KOPT-K1 (cell line): Measurements from ENCODE around the gene ZXDC.

ENCODE experiments used
- H3K27ac ChIP-seq: fragments of 200-600 bp; sonication (generic); 2 replicates; pipeline ENCODE4 v1.5.1; 2016; ENCODE audit warnings: antibody characterized with exemption, mild to moderate bottlenecking, low read depth, low read length; ENCODE audit not compliant: poor library complexity, severe bottlenecking
- H3K36me3 ChIP-seq: fragments of 200-600 bp; sonication (generic); 2 replicates; pipeline ENCODE4 v1.5.1; 2017; ENCODE audit warnings: antibody characterized with exemption, mild to moderate bottlenecking, low read length, moderate library complexity; ENCODE audit not compliant: insufficient read depth
- H3K9me3 ChIP-seq: fragments of 200-600 bp; sonication (generic); 2 replicates; pipeline ENCODE4 v1.5.1; 2017; ENCODE audit warnings: antibody characterized with exemption, low read length, mild to moderate bottlenecking; ENCODE audit not compliant: insufficient read depth, poor library complexity, severe bottlenecking

The ZXDC gene

DNA sequence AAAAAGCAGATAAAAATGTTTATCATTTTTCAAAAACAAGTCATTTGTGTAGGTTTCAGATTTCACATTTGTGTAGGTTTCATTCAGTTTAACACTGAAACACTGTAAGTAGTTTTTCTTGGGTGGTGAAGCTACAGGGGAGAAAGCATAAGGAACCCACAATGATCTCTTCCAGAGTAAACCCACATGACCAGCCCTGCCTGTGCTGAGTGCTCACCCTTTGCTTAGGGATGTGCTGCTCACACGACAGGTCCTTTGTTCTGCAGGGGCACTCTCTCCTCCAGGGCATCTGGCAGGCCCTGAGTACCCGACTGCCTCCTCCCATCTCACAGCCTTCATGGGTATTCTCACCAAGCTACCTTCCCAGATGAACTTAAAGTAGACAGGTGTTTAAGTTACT lies 28.9 kb downstream of the ZXDC start:
- H3K9me3 ChIP-seq, result no peaks in the 10 kb centered on the region
- H3K27ac ChIP-seq, result no peak overlapping the region
- H3K36me3 ChIP-seq, result peaks cover 72% of the 10 kb centered on the region

DNA sequence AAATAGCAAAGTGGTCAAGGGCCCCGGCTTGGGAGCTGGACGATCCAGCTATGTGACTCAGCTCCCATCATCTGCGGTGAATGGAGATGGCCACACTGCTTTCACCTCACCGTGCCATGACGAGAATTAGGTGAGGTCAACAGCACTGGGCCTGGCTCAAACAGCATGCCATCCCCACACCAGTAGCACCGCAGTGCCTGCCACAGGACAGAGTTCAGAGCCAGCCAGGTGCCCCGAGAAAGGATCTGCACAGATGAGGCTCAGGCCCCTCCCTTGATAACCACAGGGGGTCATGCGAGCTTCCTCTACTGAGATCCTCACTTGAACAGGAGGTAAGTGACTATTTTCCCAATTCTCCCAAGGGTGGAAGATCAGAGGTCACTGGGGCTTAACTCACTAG lies 29.4 kb downstream of the ZXDC start:
- Histone ChIP-seq H3K36me3 (peaks cover 72% of the 10 kb centered on the region), H3K9me3 (no peaks in the 10 kb centered on the region), H3K27ac (no peak overlapping the region)

DNA sequence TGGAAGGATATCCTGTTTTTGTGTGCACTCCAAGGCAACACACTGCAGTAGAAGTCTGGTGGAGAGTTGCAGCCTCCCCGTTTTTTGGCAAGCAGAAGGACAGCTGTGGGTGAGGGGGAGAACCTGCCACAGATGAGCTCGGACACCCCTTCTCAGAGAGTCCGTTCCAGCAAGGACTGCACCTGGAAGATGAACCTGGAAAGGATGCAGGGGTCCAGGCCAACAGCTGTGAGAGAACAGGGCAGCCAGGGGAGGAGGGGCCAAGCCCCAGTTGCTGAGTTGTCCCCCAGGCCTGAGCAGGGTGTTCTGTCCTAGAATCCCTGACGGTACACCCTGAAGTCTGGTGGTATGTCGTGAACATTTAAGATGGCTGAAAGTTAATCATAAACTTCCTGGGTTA lies 30.2 kb downstream of the ZXDC start:
- peaks cover 72% of the 10 kb centered on the region for H3K36me3 ChIP-seq
- no peaks in the 10 kb centered on the region for H3K9me3 ChIP-seq
- H3K27ac ChIP-seq, result no peak overlapping the region

DNA sequence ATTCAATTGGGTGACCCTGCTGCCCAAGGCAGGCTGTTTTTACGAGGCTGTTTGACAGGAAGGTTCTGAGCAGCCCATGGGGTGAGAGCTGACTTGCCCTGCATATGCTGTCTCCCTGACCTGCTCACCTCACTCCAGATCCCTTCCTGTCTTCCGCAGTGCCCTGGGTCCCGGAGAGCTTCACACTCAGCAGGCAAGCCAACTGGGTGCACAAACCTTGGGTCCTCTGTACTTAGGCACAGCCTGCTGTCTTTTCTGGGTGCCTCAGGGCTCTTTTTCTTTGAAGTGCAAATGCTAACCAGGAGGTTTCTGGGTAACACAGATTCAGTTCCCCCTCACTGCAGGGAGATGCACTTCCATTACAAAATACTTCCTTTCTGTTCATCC lies 32.8 kb downstream of the ZXDC start:
- Histone ChIP-seq H3K27ac (no peak overlapping the region), H3K9me3 (no peaks in the 10 kb centered on the region), H3K36me3 (peaks cover 74% of the 10 kb centered on the region)

DNA sequence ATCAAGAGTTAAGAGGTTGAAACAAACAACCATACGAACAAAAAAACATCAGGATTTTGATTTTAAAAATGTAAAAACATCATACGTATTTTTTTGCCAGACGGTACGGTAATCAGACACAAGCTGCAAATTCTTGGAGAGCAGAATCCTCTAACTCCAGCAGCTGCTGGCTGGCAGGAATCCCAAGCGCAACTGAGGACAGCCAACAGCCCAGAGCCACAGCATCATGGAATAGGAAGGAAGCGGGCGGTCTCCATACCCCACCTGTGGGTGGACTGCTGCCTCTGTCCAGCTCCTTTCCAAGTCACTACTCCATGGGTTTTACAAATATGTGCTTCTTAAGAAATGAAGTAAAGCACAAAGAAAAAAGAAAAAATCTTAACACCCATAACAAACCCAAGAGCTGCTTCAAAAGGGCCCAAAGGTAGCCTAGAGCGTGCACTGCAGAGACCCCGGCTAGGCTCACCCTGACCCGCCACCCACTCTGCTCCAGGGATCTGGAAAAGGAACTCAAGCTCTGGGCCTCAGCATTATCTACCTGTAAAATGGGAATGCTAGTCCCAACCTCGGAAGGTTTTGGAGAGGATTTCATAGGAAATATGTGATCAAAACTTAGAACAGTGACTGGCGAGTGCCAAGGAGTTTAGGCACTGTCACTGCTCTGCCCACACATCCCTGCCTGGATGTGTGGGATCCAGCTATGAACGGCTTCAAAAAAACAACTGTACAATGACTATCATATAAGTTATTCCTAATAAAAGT lies 33.4 kb downstream of the ZXDC start:
- peaks cover 74% of the 10 kb centered on the region for H3K36me3 ChIP-seq
- H3K9me3 ChIP-seq, result no peaks in the 10 kb centered on the region
- no peak overlapping the region for H3K27ac ChIP-seq

DNA sequence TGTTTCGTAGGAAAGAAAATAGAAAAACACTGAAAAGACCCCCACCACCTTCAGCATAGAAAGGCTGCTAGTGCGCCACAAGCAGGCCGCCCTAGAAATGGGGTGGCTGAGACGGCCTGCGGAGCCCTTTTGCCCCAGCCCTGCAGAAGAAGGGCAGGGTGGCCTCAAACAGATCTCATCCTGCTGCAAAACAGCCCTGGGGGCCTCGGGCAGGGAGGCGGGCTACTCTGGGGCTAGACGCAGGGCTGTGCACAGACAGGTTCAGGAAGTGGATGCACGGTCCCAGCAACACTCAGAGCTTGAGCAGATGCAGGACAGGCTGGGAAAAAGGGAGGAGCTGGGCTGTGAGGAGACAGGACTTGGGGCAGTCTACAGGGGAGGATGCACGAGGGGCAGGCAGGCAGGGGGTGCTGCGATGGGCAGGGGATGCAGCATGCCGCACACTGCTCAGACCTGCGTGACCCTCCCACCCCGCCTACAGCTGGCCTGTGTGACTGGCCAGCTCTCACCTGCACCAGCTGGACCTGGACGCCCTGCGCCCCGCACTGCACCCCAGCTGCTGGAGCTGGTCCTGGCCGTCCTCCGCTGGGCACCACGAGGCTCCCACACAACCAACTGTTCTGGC lies 34.3 kb downstream of the ZXDC start:
- no peaks in the 10 kb centered on the region for H3K9me3 ChIP-seq
- H3K36me3 ChIP-seq, result peaks cover 81% of the 10 kb centered on the region
- H3K27ac ChIP-seq, result no peak overlapping the region

DNA sequence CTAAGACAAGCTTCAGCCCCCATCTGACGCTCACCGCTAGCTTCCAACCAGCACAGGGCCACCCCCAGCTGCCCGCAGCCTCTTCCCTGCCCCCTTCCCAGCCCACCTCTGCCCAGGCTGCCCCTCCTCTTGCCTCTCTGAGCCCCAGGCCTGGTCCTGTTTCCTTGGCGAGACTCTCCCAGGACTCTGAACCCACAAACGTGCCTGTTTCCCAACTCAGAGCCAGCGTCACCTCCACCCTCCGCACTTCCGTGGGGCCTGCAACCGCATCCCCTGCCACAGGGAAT lies 35.0 kb downstream of the ZXDC start:
- H3K27ac ChIP-seq, result no peak overlapping the region
- H3K9me3 ChIP-seq, result no peaks in the 10 kb centered on the region
- H3K36me3 ChIP-seq, result peaks cover 80% of the 10 kb centered on the region

DNA sequence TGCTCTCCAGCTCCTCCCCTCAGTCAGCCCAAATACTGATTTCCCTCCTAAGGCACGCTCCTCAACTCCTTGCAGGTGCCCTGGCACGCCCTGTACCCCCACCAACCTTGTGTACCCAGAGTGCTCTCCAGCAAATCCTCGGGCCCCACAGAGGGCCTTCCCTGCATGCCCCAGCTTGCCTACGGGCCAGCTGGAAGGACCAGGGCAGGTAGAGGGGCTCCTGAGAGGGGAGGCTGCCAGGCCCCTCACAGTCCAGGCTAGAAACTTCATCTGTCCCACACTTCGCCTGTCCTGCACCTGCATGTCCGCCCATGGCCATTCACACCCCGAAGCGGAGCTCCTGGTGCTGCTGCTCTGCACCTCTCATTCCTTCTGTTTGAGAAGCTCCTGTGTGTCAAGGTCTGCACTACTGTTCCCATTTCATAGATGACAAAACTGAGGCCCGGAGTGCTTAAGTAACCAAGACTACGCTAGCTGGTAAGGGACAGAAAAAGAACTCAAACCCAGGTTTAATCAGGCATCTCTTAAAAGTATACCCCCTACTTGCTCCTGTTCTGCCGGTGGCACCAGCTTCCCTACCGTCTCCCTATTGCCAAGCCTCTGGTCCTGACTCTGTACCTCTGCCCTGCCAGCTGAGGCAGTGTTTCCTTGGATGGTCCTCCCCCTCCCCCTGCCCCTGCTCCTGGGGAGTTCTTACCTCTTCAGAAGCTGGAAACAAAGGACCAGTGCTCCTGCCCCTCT lies 35.6 kb downstream of the ZXDC start:
- Histone ChIP-seq H3K36me3 (peaks cover 75% of the 10 kb centered on the region), H3K9me3 (no peaks in the 10 kb centered on the region), H3K27ac (no peak overlapping the region)

DNA sequence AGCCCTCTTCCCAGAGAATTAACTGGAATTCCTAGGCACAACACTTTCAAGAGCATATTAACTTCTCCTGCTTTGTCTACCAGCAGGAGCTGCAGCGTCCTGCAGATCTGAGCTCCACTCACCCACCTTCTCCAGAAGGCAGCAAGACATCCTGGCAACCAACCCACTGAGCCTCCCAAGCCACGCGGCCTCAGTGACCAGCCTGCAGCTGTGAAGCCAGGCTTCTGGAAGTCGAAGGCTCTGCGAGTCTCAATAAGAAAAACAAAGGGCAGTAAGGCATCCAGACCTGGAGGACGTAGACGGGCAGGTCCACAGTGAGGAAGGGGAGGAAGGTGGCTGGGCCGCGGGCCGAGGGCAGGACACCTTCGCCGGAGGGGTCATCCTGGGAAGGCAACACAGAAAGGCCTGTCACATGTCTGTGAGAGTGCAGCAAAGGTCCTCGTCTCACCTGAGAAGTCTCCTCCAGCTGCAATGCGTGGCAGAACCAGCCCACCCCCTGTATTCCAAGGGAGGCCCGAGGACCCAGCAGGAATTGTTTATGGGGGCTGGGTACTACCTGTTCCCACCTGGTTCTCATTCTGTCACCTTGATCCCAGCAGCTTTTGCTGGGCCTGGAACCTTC lies 36.2 kb downstream of the ZXDC start:
- no peaks in the 10 kb centered on the region for H3K9me3 ChIP-seq
- no peak overlapping the region for H3K27ac ChIP-seq
- peaks cover 72% of the 10 kb centered on the region for H3K36me3 ChIP-seq

DNA sequence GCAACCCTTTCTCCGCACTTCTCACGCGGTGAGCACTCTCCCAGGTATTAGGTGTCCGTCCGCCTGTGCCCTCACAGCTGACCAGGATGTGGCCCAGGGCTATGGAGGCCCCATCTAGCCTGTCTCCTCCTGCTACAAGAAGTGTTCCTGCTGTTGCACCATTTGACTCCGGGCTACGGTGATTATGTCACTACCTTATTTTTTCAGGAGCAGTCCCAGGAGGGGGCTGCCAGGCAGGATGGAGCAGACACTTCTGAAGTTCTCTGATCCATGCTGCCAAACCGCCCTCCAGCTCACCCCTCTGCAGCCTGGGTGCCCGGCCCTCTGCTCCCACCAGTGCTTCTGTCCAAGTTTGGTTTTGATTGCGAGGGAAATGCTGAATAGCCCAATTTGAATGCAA lies 36.9 kb downstream of the ZXDC start:
- H3K36me3 ChIP-seq, result peaks cover 72% of the 10 kb centered on the region

DNA sequence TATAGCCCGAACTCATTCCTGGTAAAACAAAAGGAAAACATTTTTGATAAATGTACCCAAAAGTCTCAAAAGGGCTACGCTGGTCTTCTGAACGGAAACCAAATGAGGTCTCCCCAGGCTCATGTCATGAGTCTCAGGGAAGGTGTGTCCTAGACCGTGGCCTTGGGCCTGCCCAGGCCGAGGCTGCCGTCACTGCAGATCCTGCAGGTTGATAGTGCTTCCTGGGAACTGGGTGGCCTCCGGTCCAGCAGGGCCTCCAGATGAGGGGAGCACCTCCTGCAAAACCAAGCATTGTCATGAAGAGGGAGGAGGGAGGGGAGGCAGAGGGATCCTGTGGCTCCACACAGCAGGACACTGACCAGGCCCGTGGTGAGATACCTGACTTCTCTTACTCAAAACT lies 37.5 kb downstream of the ZXDC start:
- no peak overlapping the region for H3K27ac ChIP-seq
- peaks cover 72% of the 10 kb centered on the region for H3K36me3 ChIP-seq
- no peaks in the 10 kb centered on the region for H3K9me3 ChIP-seq

More for the DNA sequence above, 36.9 kb downstream of the ZXDC start:
- Histone ChIP-seq H3K27ac (no peak overlapping the region), H3K9me3 (no peaks in the 10 kb centered on the region)

DNA sequence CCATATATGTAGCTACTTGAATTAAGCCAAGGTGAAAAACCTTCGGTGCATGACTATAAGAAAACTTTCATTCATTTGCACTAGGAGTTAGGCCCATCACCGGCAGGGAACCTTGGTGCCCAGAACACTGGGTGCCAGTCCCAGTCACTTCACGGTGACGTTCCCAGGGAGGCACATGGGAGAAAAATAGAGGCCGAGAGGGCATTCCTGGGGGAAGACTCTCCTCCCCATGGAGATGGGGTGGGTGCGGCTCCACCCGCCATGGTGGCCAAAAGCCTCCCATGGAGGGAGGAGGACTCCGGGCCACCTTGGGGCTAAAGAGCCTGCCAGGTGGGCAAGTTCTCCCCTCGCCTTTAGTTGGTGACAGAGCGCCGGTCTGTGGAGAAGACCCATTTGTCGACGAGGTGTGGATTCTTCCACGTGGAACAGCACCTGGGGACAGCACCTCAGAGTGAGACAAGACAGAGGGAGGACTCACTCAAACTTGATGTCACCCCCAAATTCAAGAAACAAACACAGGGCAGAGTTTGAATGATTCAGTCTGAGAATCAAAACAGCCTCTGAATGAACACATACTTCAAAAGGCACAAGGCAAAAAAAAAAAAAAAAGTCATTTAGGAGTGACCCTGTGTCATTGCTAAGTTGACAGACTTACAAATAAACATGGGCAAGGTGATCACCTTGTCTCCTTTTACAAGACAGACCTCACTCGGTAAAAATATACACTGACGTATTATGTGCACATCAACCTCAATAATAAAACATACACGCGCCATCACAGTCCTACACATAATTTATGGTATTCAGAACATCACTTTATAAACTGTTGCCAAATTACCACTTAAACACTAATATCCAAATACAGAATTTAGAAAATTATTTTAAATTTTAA lies 38.6 kb downstream of the ZXDC start:
- H3K36me3 ChIP-seq, result peaks cover 62% of the 10 kb centered on the region
- H3K9me3 ChIP-seq, result no peaks in the 10 kb centered on the region
- no peak overlapping the region for H3K27ac ChIP-seq

DNA sequence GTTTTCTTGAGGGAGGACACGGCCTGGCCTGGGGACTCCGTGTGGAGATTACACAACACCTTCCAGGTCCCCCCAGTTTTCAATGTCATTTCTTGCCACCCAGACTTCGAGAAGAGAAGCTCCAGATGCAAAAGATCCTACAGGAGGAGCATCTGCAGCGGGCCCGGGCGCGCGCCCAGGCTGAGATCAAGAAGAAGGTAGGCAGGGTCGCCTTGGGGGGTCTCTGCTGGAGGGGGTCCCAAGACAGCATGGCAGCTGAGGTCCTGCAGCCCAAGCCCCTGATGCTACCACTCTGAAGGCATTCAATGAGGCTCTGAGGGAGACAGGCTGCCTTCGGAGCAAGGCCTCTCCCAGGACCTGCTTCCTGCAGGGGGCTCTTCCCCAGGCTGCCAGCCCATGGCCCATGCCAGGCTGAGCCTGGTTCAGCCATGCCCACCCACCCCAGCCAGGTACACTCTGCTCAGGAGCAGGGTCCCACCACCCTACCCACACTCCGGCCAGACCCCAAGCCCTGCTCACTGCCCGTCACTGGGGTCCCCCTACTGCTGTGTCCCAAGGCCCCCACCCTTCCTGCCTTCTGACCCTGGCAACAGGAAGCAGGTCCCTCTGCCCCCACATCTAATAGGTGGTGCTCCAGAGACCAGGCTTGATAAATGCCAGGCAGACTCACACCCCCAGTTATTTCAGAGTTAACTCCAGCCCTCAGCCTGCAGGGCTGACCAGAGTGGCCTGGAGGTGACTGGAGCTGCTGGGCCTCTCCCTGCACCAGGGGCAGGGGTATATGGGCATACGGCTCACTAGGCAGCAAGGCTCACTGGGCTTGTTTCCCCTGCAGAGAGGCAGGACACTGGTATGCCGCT lies 40.0 kb downstream of the ZXDC start:
- Histone ChIP-seq H3K9me3 (no peaks in the 10 kb centered on the region), H3K36me3 (peaks cover 48% of the 10 kb centered on the region), H3K27ac (no peak overlapping the region)

DNA sequence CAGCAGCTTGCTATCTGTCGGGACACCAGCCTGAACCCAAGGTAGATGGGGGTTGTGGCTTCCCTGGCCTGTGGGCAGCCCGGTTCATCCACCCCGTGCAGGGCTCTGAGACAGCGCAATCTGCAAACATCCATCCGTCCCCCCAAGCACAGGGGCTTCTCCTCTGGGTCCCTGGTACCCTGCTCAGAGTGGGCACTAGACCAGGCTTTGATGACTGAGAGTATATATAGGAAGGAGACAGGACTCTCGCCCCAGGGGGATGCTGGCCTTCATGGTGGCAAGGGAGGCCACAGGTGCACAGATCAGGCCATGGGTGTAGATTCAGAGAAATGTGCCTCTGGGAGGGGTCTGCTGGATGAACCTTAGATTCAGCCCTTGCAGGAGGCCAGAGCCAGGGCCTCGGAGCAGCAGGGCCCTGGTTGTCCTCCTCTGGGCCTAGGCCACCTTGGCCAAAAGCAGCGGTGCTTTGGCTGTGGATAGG lies 40.7 kb downstream of the ZXDC start:
- no peak overlapping the region for H3K27ac ChIP-seq
- no peaks in the 10 kb centered on the region for H3K9me3 ChIP-seq
- peaks cover 41% of the 10 kb centered on the region for H3K36me3 ChIP-seq
